Smooth muscle cell (in vitro differentiated cells): Measurements from ENCODE around the gene CSMD2. TPM values are rescaled to one million over a fixed set of nuclear protein-coding genes. Genes with fewer than 3 reads are reported as not detected.

ENCODE experiments used
- DNase-seq: peaks from one replicate; lab custom pipeline; 2025; ENCODE audit not compliant: unreplicated experiment; lab: John Stamatoyannopoulos, UW
- H2AFZ ChIP-seq: fragments of 200-600 bp; sonication (generic); 2 replicates; pipeline ENCODE4 v1.6.0; 2016; ENCODE audit warnings: antibody characterized with exemption, low read depth, mild to moderate bottlenecking
- H3F3A ChIP-seq: fragments of 200-600 bp; sonication (generic); 2 replicates; pipeline ENCODE4 v1.6.0; 2017; ENCODE audit warnings: antibody characterized with exemption, low read depth
- H3K27ac ChIP-seq: fragments of 200-600 bp; sonication (generic); 2 replicates; pipeline ENCODE4 v1.5.1; 2016; ENCODE audit warnings: low read depth, mild to moderate bottlenecking
- H3K27me3 ChIP-seq: fragments of 200-600 bp; sonication (generic); 2 replicates; pipeline ENCODE4 v1.6.1; 2016; ENCODE audit warnings: low read depth, mild to moderate bottlenecking
- H3K36me3 ChIP-seq: fragments of 200-600 bp; sonication (generic); 2 replicates; pipeline ENCODE4 v1.5.1; 2016; ENCODE audit warnings: low read depth
- H3K4me1 ChIP-seq: fragments of 200-600 bp; sonication (generic); 2 replicates; pipeline ENCODE4 v1.5.1; 2016; ENCODE audit warnings: low read depth
- H3K4me2 ChIP-seq: fragments of 200-600 bp; sonication (generic); 2 replicates; pipeline ENCODE4 v1.6.0; 2016; ENCODE audit warnings: mild to moderate bottlenecking
- H3K4me3 ChIP-seq: fragments of 200-600 bp; sonication (generic); 2 replicates; pipeline ENCODE4 v1.5.1; 2016; ENCODE audit warnings: mild to moderate bottlenecking
- H3K79me2 ChIP-seq: fragments of 200-600 bp; sonication (generic); 2 replicates; pipeline ENCODE4 v1.6.0; 2016; ENCODE audit warnings: low read depth, mild to moderate bottlenecking
- H3K9ac ChIP-seq: fragments of 200-600 bp; sonication (generic); 2 replicates; pipeline ENCODE4 v1.6.0; 2016; ENCODE audit warnings: low read depth
- H3K9me3 ChIP-seq: fragments of 200-600 bp; sonication (generic); replicated peaks from 2 replicates; pipeline ENCODE4 v1.5.1; 2016; ENCODE audit warnings: low read depth
- H4K20me1 ChIP-seq: fragments of 200-600 bp; sonication (generic); 2 replicates; pipeline ENCODE4 v1.6.0; 2016; ENCODE audit warnings: low read depth
- WGBS: methylation state at CpG from one replicate; pipeline ENCODE4 v1.1.7; 2016; ENCODE audit warnings: low lambda C conversion rate; 5-methylcytosine and 5-hydroxymethylcytosine counted together
- polyA plus RNA-seq: library from polyadenylated mRNA; unstranded; fragments of >200 nt; fragmentation: Nextera tagmentation; extraction: Ambion mirVana; gene quantifications from 2 replicates; pipeline ENCODE4 v1.2.1, GENCODE V29; 2016
- total RNA-seq: library from RNA; depleted of rRNA; stranded (reverse); fragments of >200 nt; gene quantifications from 2 replicates; pipeline ENCODE4 v1.2.3, GENCODE V29; 2014
- TF ChIP-seq, protein P1 (sequence below): fragments of 200-600 bp; sonication (generic); IDR thresholded peaks from 2 replicates; pipeline ENCODE4 v1.5.1; 2017; ENCODE audit warnings: borderline replicate concordance, mild to moderate bottlenecking, antibody characterized with exemption; ENCODE audit not compliant: insufficient read depth, poor library complexity, severe bottlenecking

CSMD2 gene
- total and polyA plus RNA-seq, 2 experiments from 2014 or later, result 0.65 to 1.8 TPM

DNA sequence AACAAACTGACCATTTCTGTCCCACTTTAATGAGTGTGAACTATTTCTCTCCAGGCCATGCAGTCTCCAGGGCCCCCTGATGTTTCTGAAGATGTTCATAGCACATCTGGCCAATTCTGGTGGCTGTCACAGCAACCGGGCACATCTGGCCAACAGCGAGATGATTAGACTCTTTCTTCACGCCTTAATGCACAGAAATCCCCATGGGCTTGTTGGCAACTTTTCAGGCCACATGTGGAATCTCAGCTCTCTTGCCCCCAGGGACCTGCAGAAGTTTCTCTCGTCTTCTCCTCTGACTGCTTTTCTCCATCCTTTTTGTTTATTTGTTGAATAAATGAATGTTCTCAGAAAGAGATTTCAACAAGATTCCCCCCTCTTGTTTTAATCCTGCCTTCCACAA is 372.4 kb downstream of the CSMD2 start:
- H3F3A ChIP-seq, result no peaks in the 10 kb centered on the region
- H3K36me3 ChIP-seq, result no peaks in the 10 kb centered on the region
- TF ChIP-seq, protein P1, sequence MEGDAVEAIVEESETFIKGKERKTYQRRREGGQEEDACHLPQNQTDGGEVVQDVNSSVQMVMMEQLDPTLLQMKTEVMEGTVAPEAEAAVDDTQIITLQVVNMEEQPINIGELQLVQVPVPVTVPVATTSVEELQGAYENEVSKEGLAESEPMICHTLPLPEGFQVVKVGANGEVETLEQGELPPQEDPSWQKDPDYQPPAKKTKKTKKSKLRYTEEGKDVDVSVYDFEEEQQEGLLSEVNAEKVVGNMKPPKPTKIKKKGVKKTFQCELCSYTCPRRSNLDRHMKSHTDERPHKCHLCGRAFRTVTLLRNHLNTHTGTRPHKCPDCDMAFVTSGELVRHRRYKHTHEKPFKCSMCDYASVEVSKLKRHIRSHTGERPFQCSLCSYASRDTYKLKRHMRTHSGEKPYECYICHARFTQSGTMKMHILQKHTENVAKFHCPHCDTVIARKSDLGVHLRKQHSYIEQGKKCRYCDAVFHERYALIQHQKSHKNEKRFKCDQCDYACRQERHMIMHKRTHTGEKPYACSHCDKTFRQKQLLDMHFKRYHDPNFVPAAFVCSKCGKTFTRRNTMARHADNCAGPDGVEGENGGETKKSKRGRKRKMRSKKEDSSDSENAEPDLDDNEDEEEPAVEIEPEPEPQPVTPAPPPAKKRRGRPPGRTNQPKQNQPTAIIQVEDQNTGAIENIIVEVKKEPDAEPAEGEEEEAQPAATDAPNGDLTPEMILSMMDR, result no peak
- H3K4me1 ChIP-seq, result no peaks in the 10 kb centered on the region
- H3K9ac ChIP-seq, result no peak overlapping the region
- H3K4me3 ChIP-seq, result no peak overlapping the region
- peaks cover 2% of the 10 kb centered on the region for H3K9me3 ChIP-seq
- no peaks in the 10 kb centered on the region for H3K79me2 ChIP-seq
- H4K20me1 ChIP-seq, result no peaks in the 10 kb centered on the region
- DNase-seq, result no peak
- H2AFZ ChIP-seq, result no peak overlapping the region
- H3K27ac ChIP-seq, result no peak overlapping the region
- peaks cover 35% of the 10 kb centered on the region for H3K27me3 ChIP-seq
- 86% methylated on average over 4 of the region's 4 CpGs for WGBS
- H3K4me2 ChIP-seq, result no peak overlapping the region

DNA sequence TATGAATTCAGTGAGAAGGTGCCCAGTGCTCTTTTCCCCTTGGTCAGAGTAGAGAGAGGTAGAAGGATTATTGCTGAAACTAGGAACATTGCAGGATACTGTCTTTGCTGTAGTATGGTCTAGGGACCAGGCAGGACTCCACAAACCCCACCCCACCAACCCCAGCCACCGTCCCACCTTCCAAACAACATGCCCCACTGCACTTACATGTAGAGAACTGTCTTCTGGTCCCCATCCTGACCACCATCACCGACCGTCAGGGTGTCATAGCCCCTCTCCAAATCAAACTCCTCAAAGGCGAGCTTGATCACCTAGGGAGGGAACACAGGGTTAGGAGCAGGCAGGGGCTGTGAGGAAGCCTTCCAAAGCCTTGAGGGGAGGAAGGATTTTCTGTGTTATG is 372.8 kb downstream of the CSMD2 start:
- TF ChIP-seq, protein P1, result no peak
- H3K9me3 ChIP-seq, result peaks cover under 1% of the 10 kb centered on the region
- H3K79me2 ChIP-seq, result no peaks in the 10 kb centered on the region
- no peak overlapping the region for H3K4me3 ChIP-seq
- DNase-seq, result no peak
- no peak overlapping the region for H3K27ac ChIP-seq
- no peak overlapping the region for H3K4me2 ChIP-seq
- H4K20me1 ChIP-seq, result no peaks in the 10 kb centered on the region
- H3K4me1 ChIP-seq, result no peaks in the 10 kb centered on the region
- no peaks in the 10 kb centered on the region for H3K36me3 ChIP-seq
- H3K27me3 ChIP-seq, result peaks cover 39% of the 10 kb centered on the region
- no peak overlapping the region for H2AFZ ChIP-seq
- 87% methylated on average over 4 of the region's 4 CpGs for WGBS
- H3F3A ChIP-seq, result no peaks in the 10 kb centered on the region
- no peak overlapping the region for H3K9ac ChIP-seq

DNA sequence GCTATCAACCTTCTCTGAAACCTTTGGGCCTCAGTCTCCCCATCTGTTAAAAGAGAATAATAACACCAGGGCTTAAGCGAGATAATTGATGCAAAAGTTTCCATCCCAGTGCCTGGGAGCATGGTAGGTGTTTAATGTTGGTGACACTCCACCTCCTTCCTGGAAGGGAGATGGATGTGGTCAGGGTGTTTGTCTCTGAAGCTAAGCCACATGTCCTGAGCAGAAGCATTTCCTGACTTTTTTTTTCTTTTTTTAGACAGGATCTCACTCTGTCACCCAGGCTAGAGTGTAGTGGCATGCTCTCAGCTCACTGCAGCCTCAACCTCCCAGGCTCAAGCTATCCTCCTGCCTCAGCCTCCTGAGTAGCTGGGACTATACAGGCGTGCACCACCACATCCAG is 373.8 kb downstream of the CSMD2 start:
- Histone ChIP-seq H3K4me2 (no peak overlapping the region), H3K4me1 (no peaks in the 10 kb centered on the region), H3K9me3 (no peaks in the 10 kb centered on the region), H3K27me3 (peaks cover 39% of the 10 kb centered on the region), H4K20me1 (no peaks in the 10 kb centered on the region), H2AFZ (no peak overlapping the region), H3K36me3 (no peaks in the 10 kb centered on the region), H3K79me2 (no peaks in the 10 kb centered on the region), H3K4me3 (no peak overlapping the region), H3F3A (no peaks in the 10 kb centered on the region), H3K9ac (no peak overlapping the region), H3K27ac (no peak overlapping the region)
- WGBS, result 90% methylated on average over 2 of the region's 2 CpGs
- TF ChIP-seq, protein P1, result no peak
- DNase-seq, result no peak

DNA sequence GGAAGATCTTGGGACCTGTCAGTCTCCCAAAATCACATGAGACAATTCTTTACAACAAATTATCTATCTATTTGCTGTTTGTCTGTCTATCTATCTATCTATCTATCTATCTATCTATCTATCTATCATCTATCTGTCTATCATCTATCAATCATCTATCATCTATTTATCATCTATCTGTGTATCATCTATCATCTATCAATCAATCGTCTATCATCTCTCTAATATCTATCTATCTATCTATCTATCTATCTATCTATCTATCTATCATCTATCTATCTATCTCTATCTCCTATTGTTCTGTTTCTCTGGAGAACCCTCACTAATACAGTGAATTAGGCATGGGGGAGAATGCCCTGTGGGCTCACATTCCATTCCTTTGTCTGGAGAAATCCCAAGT is 374.5 kb downstream of the CSMD2 start:
- no peaks in the 10 kb centered on the region for H3K36me3 ChIP-seq
- no peak overlapping the region for H3K9ac ChIP-seq
- no peaks in the 10 kb centered on the region for H3K9me3 ChIP-seq
- H2AFZ ChIP-seq, result no peak overlapping the region
- H3K79me2 ChIP-seq, result no peaks in the 10 kb centered on the region
- no peaks in the 10 kb centered on the region for H3K4me1 ChIP-seq
- H4K20me1 ChIP-seq, result no peaks in the 10 kb centered on the region
- no peak overlapping the region for H3K27ac ChIP-seq
- H3F3A ChIP-seq, result no peaks in the 10 kb centered on the region
- H3K4me3 ChIP-seq, result no peak overlapping the region
- H3K27me3 ChIP-seq, result peaks cover 39% of the 10 kb centered on the region
- TF ChIP-seq, protein P1, result no peak
- no peak for DNase-seq
- 94% methylated on average over 1 of the region's 1 CpG for WGBS
- no peak overlapping the region for H3K4me2 ChIP-seq
